Lung microvascular endothelial cell (primary cell): ENCODE results near the gene OR52J3. TPM values are rescaled to one million over a fixed set of nuclear protein-coding genes. Genes with fewer than 3 reads are reported as not detected.
A peak's percentile ranks its signal among the peaks of the same experiment; 100 is the strongest.

Experiments
- DNase-seq, 2 donors: peaks; one replicate each; pipeline versions ENCODE4 v3.0.0 to v3.0.0-alpha.2; 2010; ENCODE audit warnings: low read depth in 2 of 2
- total RNA-seq: library from RNA; depleted of rRNA; stranded (reverse); fragments of >200 nt; gene quantifications from 2 replicates; pipeline ENCODE4 v1.2.1, GENCODE V29; 2014

Gene OR52J3
- total RNA-seq, 1 donor from 2014 or later = not detected

GRCh38 chr11:5092821-5093585 is 46.7 kb downstream of the OR52J3 start:
- peak in 1 of 2 donors; percentile 4 for DNase-seq

GRCh38 chr11:5096011-5096410 is 49.7 kb downstream of the OR52J3 start:
- no peak for DNase-seq

Other genes with a start within 250 kb of the OR52J3 start
- not detected in 2 replicates for gene OR52R1, start 242.1 kb upstream of the OR52J3 start, total RNA-seq
- not detected in 2 replicates for gene OR51F2, start 225.2 kb upstream of the OR52J3 start, total RNA-seq
- gene OR51S1, start 197.3 kb upstream of the OR52J3 start, total RNA-seq = not detected in 2 replicates
- not detected in 2 replicates for gene OR51T1, start 164.6 kb upstream of the OR52J3 start, total RNA-seq
- not detected in 2 replicates for gene OR51A7, start 142.7 kb upstream of the OR52J3 start, total RNA-seq
- not detected in 2 replicates for gene OR51G2, start 127.2 kb upstream of the OR52J3 start, total RNA-seq
- gene OR51G1, start 122.2 kb upstream of the OR52J3 start, total RNA-seq = not detected in 2 replicates
- gene OR51A4, start 98.9 kb upstream of the OR52J3 start, total RNA-seq = not detected in 2 replicates
- not detected in 2 replicates for gene OR51A2, start 90.8 kb upstream of the OR52J3 start, total RNA-seq
- not detected in 2 replicates for gene OR51L1, start 51.7 kb upstream of the OR52J3 start, total RNA-seq
- gene OR52E2, start 13.1 kb downstream of the OR52J3 start, total RNA-seq = not detected in 2 replicates
- gene OR52E1, start 23.0 kb downstream of the OR52J3 start, total RNA-seq = not detected in 2 replicates
- not detected in 2 replicates for gene OR52A5, start 91.8 kb downstream of the OR52J3 start, total RNA-seq
- not detected in 2 replicates for gene OR52A1, start 108.2 kb downstream of the OR52J3 start, total RNA-seq
- not detected in 2 replicates for gene OR51V1, start 154.2 kb downstream of the OR52J3 start, total RNA-seq
- gene HBB, start 180.5 kb downstream of the OR52J3 start, total RNA-seq = not detected in 2 replicates
- not detected in 2 replicates for gene HBD, start 188.0 kb downstream of the OR52J3 start, total RNA-seq
- not detected in 2 replicates for gene HBG1, start 203.3 kb downstream of the OR52J3 start, total RNA-seq
- gene HBG2, start 208.3 kb downstream of the OR52J3 start, total RNA-seq = not detected in 2 replicates
- 0.22 TPM in 1 of 2 replicates, not detected in the other for gene HBE1, start 223.4 kb downstream of the OR52J3 start, total RNA-seq